ENCODE measurements around the gene TNFRSF1A. TPM values are rescaled to one million over a fixed set of nuclear protein-coding genes. Genes with fewer than 3 reads are reported as not detected.

Gene TNFRSF1A
- total and polyA plus RNA-seq, 9 of the 15 experiments (the other 6 are each of a cell fraction or from before 2014, with no cell fraction given), result 0.76 to 43.5 (median 30.0) TPM

GRCh38 chr12:6376079-6376869, 34.4 kb upstream of the TNFRSF1A start (continued):
- TF ChIP-seq ZNF609 (CRISPR knock-in tag; IDR thresholded peaks at IDR 0.05; ENCODE audit: borderline replicate concordance) (no peak), SMAD4 (CRISPR knock-in tag; conservative IDR thresholded peaks at IDR 0.05) (no peak), ZBTB33 (CRISPR knock-in tag; IDR thresholded peaks at IDR 0.05) (peak; percentile 53; the same call in 1 of the 2 replicates), MAX (CRISPR knock-in tag; IDR thresholded peaks at IDR 0.05) (peak; percentile 97), ZNF511 (CRISPR knock-in tag; IDR thresholded peaks at IDR 0.05) (0 out of 2 replicates have a peak, but pooled peaks have one; percentile 41), MTF1 (CRISPR knock-in tag; IDR thresholded peaks at IDR 0.05; ENCODE audit: borderline replicate concordance) (no peak), ATF4 (CRISPR knock-in tag; IDR thresholded peaks at IDR 0.05) (no peak), NKRF (IDR thresholded peaks at IDR 0.05; ENCODE audit: borderline replicate concordance) (no peak), EGR1 (conservative IDR thresholded peaks at IDR 0.05) (peak; percentile 64), ZNF431 (CRISPR knock-in tag; IDR thresholded peaks at IDR 0.05) (0 out of 2 replicates have a peak, but pooled peaks have one; percentile 22), ZNF408 (CRISPR knock-in tag; IDR thresholded peaks at IDR 0.05; ENCODE audit: low read depth) (no peak), ZBED1 (IDR thresholded peaks at IDR 0.05) (no peak), ZKSCAN3 (CRISPR knock-in tag; IDR thresholded peaks at IDR 0.05) (no peak), NFE2L1 (tag; IDR thresholded peaks at IDR 0.05; ENCODE audit: borderline replicate concordance, low read depth) (no peak), FOXP1 (CRISPR knock-in tag; IDR thresholded peaks at IDR 0.05) (peak; percentile 84; the same call in 1 of the 2 replicates)

All from K562 (cell line).